GM23248 (cell line): ENCODE results near the gene VWF.
"Not testable (repeated sequence)": the region's sequence is repeated elsewhere in the genome, so short reads cannot be mapped to it uniquely, and the experiment has no call there.

ENCODE experiments used
- EZH2 ChIP-seq: fragments of 200-600 bp; sonication (generic); IDR thresholded peaks from 2 replicates; pipeline ENCODE4 v1.6.1; 2018; ENCODE audit warnings: antibody characterized with exemption, mild to moderate bottlenecking; ENCODE audit not compliant: insufficient read depth, poor library complexity, severe bottlenecking
- EZH2phosphoT487 ChIP-seq: fragments of 200-600 bp; sonication (generic); IDR thresholded peaks from 2 replicates; pipeline ENCODE4 v1.6.1; 2018; ENCODE audit warnings: antibody characterized with exemption, moderate library complexity, mild to moderate bottlenecking, low read depth; ENCODE audit not compliant: insufficient read depth

- not testable (repeated sequence) for TF ChIP-seq EZH2, EZH2phosphoT487
Observed at GRCh38 chr12:6010631-6011350, 113.7 kb downstream of the VWF start.
